ENCODE data around the gene GLT8D1.

The GLT8D1 gene

GRCh38 chr3:52695798-52696671 lies 9.6 kb downstream of the GLT8D1 start:
- peaks cover 57% of the 10 kb centered on the region for H3K36me3 Mint-ChIP-seq (ENCODE audit: low read depth)
- no peak for TF ChIP-seq CTCF (IDR thresholded peaks at IDR 0.05; ENCODE audit: unreplicated experiment in 3 of 3)
- no peaks in the 10 kb centered on the region for H3K9me3 Mint-ChIP-seq
- H3K27me3 Mint-ChIP-seq (ENCODE audit: low read depth), result no peaks in the 10 kb centered on the region
- H3K4me1 Mint-ChIP-seq, result peaks cover 6% of the 10 kb centered on the region
- no peak overlapping the region for H3K27ac Mint-ChIP-seq
- no peak overlapping the region for H3K4me3 Mint-ChIP-seq

- peaks cover 2% of the 10 kb centered on the region for H3K4me1 Mint-ChIP-seq
- no peak for TF ChIP-seq CTCF (IDR thresholded peaks at IDR 0.05; ENCODE audit: unreplicated experiment in 3 of 3)
- no peak overlapping the region for H3K27ac Mint-ChIP-seq
- H3K4me3 Mint-ChIP-seq, result no peak overlapping the region
- no peaks in the 10 kb centered on the region for H3K9me3 Mint-ChIP-seq
- peaks cover 67% of the 10 kb centered on the region for H3K36me3 Mint-ChIP-seq (ENCODE audit: low read depth)
- H3K27me3 Mint-ChIP-seq (ENCODE audit: low read depth), result no peaks in the 10 kb centered on the region
Measured at GRCh38 chr3:52694528-52695189, 10.9 kb downstream of the GLT8D1 start.

GRCh38 chr3:52693071-52693470 lies 12.5 kb downstream of the GLT8D1 start:
- Mint-ChIP-seq H3K36me3 (ENCODE audit: low read depth) (peaks cover 80% of the 10 kb centered on the region), H3K27ac (no peak overlapping the region), H3K9me3 (no peaks in the 10 kb centered on the region), H3K27me3 (ENCODE audit: low read depth) (no peaks in the 10 kb centered on the region), H3K4me1 (no peaks in the 10 kb centered on the region), H3K4me3 (no peak overlapping the region)
- no peak for TF ChIP-seq CTCF (IDR thresholded peaks at IDR 0.05; ENCODE audit: unreplicated experiment in 3 of 3)

DNA sequence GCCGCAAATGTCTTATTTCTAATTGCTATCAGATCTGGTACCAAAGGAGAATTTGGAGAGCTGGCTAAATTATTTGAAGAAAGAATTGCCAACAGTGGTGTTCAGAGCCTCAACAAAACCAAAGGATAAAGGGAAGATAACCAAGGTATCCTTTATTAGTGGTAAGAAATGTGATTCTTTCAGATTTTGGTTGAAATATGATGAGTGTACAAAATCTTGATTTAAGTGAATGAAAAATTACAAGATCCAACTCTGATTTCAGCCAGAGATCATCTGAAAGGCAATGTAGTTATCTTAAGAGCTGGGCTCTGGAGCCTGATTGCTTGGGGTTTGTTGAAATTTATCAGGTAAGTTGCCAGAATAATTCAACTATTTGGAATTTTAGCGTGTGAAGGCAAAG lies 15.0 kb downstream of the GLT8D1 start:
- Mint-ChIP-seq H3K27me3 (ENCODE audit: low read depth) (no peaks in the 10 kb centered on the region), H3K4me3 (peak overlapping the region in 2 of 3 experiments; percentile 17 to 24), H3K4me1 (peaks cover 9% of the 10 kb centered on the region), H3K27ac (no peak overlapping the region), H3K36me3 (ENCODE audit: low read depth) (peaks cover 82% of the 10 kb centered on the region), H3K9me3 (no peaks in the 10 kb centered on the region)
- no peak for TF ChIP-seq CTCF (IDR thresholded peaks at IDR 0.05; ENCODE audit: unreplicated experiment in 3 of 3)

GRCh38 chr3:52689151-52689550 lies 16.4 kb downstream of the GLT8D1 start:
- Mint-ChIP-seq H3K27me3 (ENCODE audit: low read depth) (no peaks in the 10 kb centered on the region), H3K4me1 (peaks cover 19% of the 10 kb centered on the region), H3K36me3 (ENCODE audit: low read depth) (peaks cover 68% of the 10 kb centered on the region), H3K27ac (no peak overlapping the region), H3K9me3 (no peaks in the 10 kb centered on the region), H3K4me3 (no peak overlapping the region)
- TF ChIP-seq CTCF (IDR thresholded peaks at IDR 0.05; ENCODE audit: unreplicated experiment in 3 of 3), result no peak
